WTC11 (cell line): Measurements from ENCODE around the gene C22orf31. TPM values are rescaled to one million over a fixed set of nuclear protein-coding genes. Genes with fewer than 3 reads are reported as not detected.
A peak's percentile ranks its signal among the peaks of the same experiment; 100 is the strongest.

Source experiments
- ATAC-seq: fragments of 200-7000 bp; cut with Tn5 transposase; 2 replicates; pipeline ENCODE4 v1.10.0; 2021; ENCODE audit warnings: mild to moderate bottlenecking, moderate library complexity
- CTCF ChIA-PET: fragments of 300-600 bp; sonication (Branson Sonifier 250); formaldehyde crosslinking; loops from one replicate; lab custom pipeline; 2021; ENCODE audit warnings: antibody characterized with exemption; lab: Charles Lee
- POLR2A ChIA-PET: fragments of 350-600 bp; sonication (Branson Sonifier 250); formaldehyde crosslinking; loops from one replicate; lab custom pipeline; 2021; ENCODE audit warnings: antibody characterized with exemption; lab: Charles Lee
- DNase-seq: peaks from one replicate; pipeline ENCODE4 v3.0.0; 2021; ENCODE audit warnings: low spot score
- H3K27ac Mint-ChIP-seq: 2 replicates; pipeline ENCODE4 v1.8.0; 2021; ENCODE audit warnings: mixed read lengths
- H3K27me3 Mint-ChIP-seq: 2 replicates; pipeline ENCODE4 v1.8.0; 2021; ENCODE audit warnings: low read depth, mild to moderate bottlenecking, moderate library complexity, mixed read lengths
- H3K36me3 Mint-ChIP-seq: 2 replicates; pipeline ENCODE4 v1.8.0; 2021; ENCODE audit warnings: mixed read lengths
- H3K4me1 Mint-ChIP-seq: 2 replicates; pipeline ENCODE4 v1.8.0; 2022; ENCODE audit warnings: mixed read lengths
- H3K4me3 Mint-ChIP-seq: 2 replicates; pipeline ENCODE4 v1.8.0; 2021; ENCODE audit warnings: mild to moderate bottlenecking, moderate library complexity, mixed read lengths
- H3K9me3 Mint-ChIP-seq: 2 replicates; pipeline ENCODE4 v1.8.0; 2021; ENCODE audit warnings: mixed read lengths
- CREB1 ChIP-seq: sonication (generic); formaldehyde crosslinking; IDR thresholded peaks from 2 replicates; pipeline ENCODE4 v1.8.0; 2023; ENCODE audit warnings: mild to moderate bottlenecking, missing genetic modification reagents
- CTCF ChIP-seq: fragments of 200-600 bp; IDR thresholded peaks from 2 replicates; pipeline ENCODE4 v1.8.0; 2022; ENCODE audit warnings: antibody characterized with exemption
- ERG ChIP-seq: fragments of 250-450 bp; sonication (Bioruptor Pico); IDR thresholded peaks from 2 replicates; pipeline ENCODE4 v1.8.0; 2021; ENCODE audit warnings: mild to moderate bottlenecking
- GRHL2 ChIP-seq: fragments of 250-450 bp; sonication (Bioruptor Pico); IDR thresholded peaks from 2 replicates; pipeline ENCODE4 v1.8.0; 2022; ENCODE audit warnings: mild to moderate bottlenecking, moderate library complexity; ENCODE audit not compliant: insufficient replicate concordance, severe bottlenecking
- KAT7 ChIP-seq: sonication (generic); formaldehyde crosslinking; IDR thresholded peaks from 2 replicates; pipeline ENCODE4 v1.8.1; 2023; ENCODE audit warnings: missing genetic modification reagents, mild to moderate bottlenecking, borderline replicate concordance
- MLX ChIP-seq: sonication (generic); formaldehyde crosslinking; IDR thresholded peaks from 2 replicates; pipeline ENCODE4 v1.8.1; 2023; ENCODE audit warnings: mild to moderate bottlenecking, missing genetic modification reagents, moderate library complexity
- NFATC4 ChIP-seq: fragments of 250-450 bp; sonication (Bioruptor Pico); IDR thresholded peaks from 2 replicates; pipeline ENCODE4 v1.9.0; 2021; ENCODE audit warnings: mild to moderate bottlenecking
- NR1H2 ChIP-seq: sonication (generic); formaldehyde crosslinking; IDR thresholded peaks from 2 replicates; pipeline ENCODE4 v1.9.0; 2021; ENCODE audit warnings: mild to moderate bottlenecking, moderate library complexity, missing genetic modification reagents
- OVOL2 ChIP-seq: fragments of 250-450 bp; sonication (Bioruptor Pico); IDR thresholded peaks from 2 replicates; pipeline ENCODE4 v1.9.0; 2021; ENCODE audit warnings: mild to moderate bottlenecking, borderline replicate concordance
- PRRX2 ChIP-seq: fragments of 250-450 bp; sonication (Bioruptor Pico); IDR thresholded peaks from 2 replicates; pipeline ENCODE4 v1.8.0; 2021; ENCODE audit warnings: mild to moderate bottlenecking
- SP1 ChIP-seq: sonication (generic); formaldehyde crosslinking; conservative IDR thresholded peaks from 2 replicates; pipeline ENCODE4 v1.8.1; 2022; ENCODE audit warnings: missing genetic modification reagents
- ZBTB21 ChIP-seq: sonication (generic); formaldehyde crosslinking; IDR thresholded peaks from 2 replicates; pipeline ENCODE4 v1.8.1; 2023; ENCODE audit warnings: mild to moderate bottlenecking, missing genetic modification reagents, borderline replicate concordance
- ZNF219 ChIP-seq: sonication (generic); formaldehyde crosslinking; IDR thresholded peaks from 2 replicates; pipeline ENCODE4 v1.8.0; 2023; ENCODE audit warnings: missing genetic modification reagents, mild to moderate bottlenecking, borderline replicate concordance
- ZNF232 ChIP-seq: sonication (generic); formaldehyde crosslinking; IDR thresholded peaks from 2 replicates; pipeline ENCODE4 v1.8.0; 2022; ENCODE audit warnings: mild to moderate bottlenecking, missing genetic modification reagents
- ZNF512 ChIP-seq: sonication (generic); formaldehyde crosslinking; IDR thresholded peaks from 2 replicates; pipeline ENCODE4 v1.8.1; 2022; ENCODE audit warnings: missing genetic modification reagents, borderline replicate concordance
- ZNF532 ChIP-seq: fragments of 250-450 bp; sonication (Bioruptor Pico); IDR thresholded peaks from 2 replicates; pipeline ENCODE4 v1.9.0; 2021; ENCODE audit warnings: mild to moderate bottlenecking, borderline replicate concordance
- ZSCAN18 ChIP-seq: fragments of 250-450 bp; sonication (Bioruptor Pico); IDR thresholded peaks from 2 replicates; pipeline ENCODE4 v2.1.2; 2022; ENCODE audit warnings: mild to moderate bottlenecking, moderate library complexity
- total RNA-seq: library from RNA; stranded (reverse); gene quantifications from 3 replicates; pipeline ENCODE4 v1.2.3, GENCODE V29; 2021

C22orf31 gene
- total RNA-seq, 1 experiment from 2014 or later = not detected

- ChIA-PET CTCF (interaction anchor here (0.9 to 2.1 kb wide), 2 partner anchors 89 to 210 kb away, joined by 4 to 7 read pairs; no protein-coding TSS in a partner anchor), POLR2A (no interaction called here)
- H3K27me3 Mint-ChIP-seq = peaks cover 17% of the 10 kb centered on the region
- H3K4me3 Mint-ChIP-seq = no peak overlapping the region
- ATAC-seq (no peak), DNase-seq (no peak)
- no peaks in the 10 kb centered on the region for H3K9me3 Mint-ChIP-seq
- H3K27ac Mint-ChIP-seq = no peak overlapping the region
- H3K4me1 Mint-ChIP-seq = peaks cover 19% of the 10 kb centered on the region
- TF ChIP-seq ZNF532 (CRISPR knock-in tag) (no peak), ZBTB21 (CRISPR knock-in tag) (no peak), OVOL2 (CRISPR knock-in tag) (no peak), ZNF232 (CRISPR knock-in tag) (no peak), ZNF512 (CRISPR knock-in tag) (no peak), NFATC4 (CRISPR knock-in tag) (no peak), CTCF (no peak)
- no peaks in the 10 kb centered on the region for H3K36me3 Mint-ChIP-seq
These were observed 4.0 kb upstream of the C22orf31 start for GRCh38 chr22:29065468-29066190.

- Mint-ChIP-seq H3K4me1 (peaks cover 22% of the 10 kb centered on the region), H3K9me3 (no peaks in the 10 kb centered on the region), H3K4me3 (no peak overlapping the region), H3K27ac (no peak overlapping the region), H3K27me3 (no peaks in the 10 kb centered on the region; the same call in 1 of the 2 replicates), H3K36me3 (no peaks in the 10 kb centered on the region)
- DNase-seq (no peak), ATAC-seq (peak; percentile 73)
- POLR2A ChIA-PET = no interaction called here
- no peak for TF ChIP-seq MLX
- no peak for TF ChIP-seq CTCF
- TF ChIP-seq KAT7 = no peak
- TF ChIP-seq ZSCAN18 (CRISPR knock-in tag) = no peak
- TF ChIP-seq NR1H2 (CRISPR knock-in tag) = no peak
- TF ChIP-seq PRRX2 (CRISPR knock-in tag) = no peak
- no peak for TF ChIP-seq CREB1 (CRISPR knock-in tag)
- TF ChIP-seq ZNF219 (CRISPR knock-in tag) = no peak
- no peak for TF ChIP-seq ERG (CRISPR knock-in tag)
- TF ChIP-seq GRHL2 = no peak
- no peak for TF ChIP-seq SP1
- CTCF ChIA-PET = interaction anchor here (0.5 to 3.4 kb wide), 7 partner anchors 10 to 183 kb away, joined by 3 to 22 read pairs (median 5); partner anchors contain the start of gene KREMEN1
These were observed 723 bp upstream of the C22orf31 start for GRCh38 chr22:29062286-29062821.
